Medulla oblongata (tissue), 1 donor: ENCODE results near the gene CLEC2A.
"Not testable (repeated sequence)": the region's sequence is repeated elsewhere in the genome, so short reads cannot be mapped to it uniquely, and the experiment has no call there.

Experiments
- DNase-seq: peaks from one replicate; pipeline ENCODE4 v3.0.0-alpha.2; 2015; ENCODE audit errors: extremely low spot score

The CLEC2A gene

DNA sequence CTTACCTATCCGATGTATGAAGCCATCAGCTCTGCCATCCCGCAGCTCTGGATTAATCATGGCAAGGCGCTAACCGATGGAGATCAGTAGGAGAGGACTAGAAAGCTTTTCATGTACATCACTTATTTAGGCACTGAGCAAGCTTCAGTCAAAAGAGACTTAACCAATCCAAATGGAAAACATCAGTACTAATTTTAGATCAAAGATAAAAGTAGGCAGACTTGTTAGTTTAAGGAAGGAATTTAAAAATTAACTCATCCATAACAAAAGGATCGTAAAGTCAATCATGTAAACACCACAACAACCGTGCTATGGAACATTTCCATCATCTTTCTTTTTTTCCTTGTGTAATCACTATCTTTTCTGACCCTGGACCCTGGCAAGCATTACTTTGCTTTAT lies at the start of gene CLEC2A:
CLEC2A (minus strand) TSS at position 101 of the 400 bp plus-strand sequence; CDS start at position 60, 41 bp downstream.
- DNase-seq: no peak

- DNase-seq: no peak
These were observed 48.0 kb upstream of the CLEC2A start for GRCh38 chr12:9980126-9980525.

- no peak for DNase-seq
These were observed 45.7 kb upstream of the CLEC2A start for GRCh38 chr12:9977916-9978315.

- DNase-seq: not testable (repeated sequence)
These were observed 44.5 kb upstream of the CLEC2A start for GRCh38 chr12:9976626-9977025.

DNA sequence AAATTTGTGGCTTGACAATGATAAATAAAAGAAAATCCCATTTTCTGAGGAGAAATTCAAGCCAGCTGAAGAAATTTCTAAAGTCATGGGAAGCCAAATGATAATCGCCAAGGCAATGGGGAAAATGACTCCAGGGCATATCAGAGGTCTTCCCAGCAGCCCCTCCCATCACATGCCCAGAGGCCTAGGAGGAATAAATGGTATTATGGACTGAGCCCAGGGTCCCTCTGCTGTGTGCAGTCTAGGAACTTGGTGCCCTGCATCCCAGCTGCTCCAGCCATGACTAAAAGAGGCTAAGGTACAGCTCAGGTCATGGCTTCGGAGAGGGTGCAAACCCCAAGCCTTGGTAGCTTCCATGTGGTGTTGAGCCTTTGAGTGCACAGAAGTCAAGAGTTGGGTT lies 43.4 kb upstream of the CLEC2A start:
- DNase-seq: no peak

- DNase-seq: not testable (repeated sequence)
These were observed 42.6 kb upstream of the CLEC2A start for GRCh38 chr12:9974731-9975130.

DNA sequence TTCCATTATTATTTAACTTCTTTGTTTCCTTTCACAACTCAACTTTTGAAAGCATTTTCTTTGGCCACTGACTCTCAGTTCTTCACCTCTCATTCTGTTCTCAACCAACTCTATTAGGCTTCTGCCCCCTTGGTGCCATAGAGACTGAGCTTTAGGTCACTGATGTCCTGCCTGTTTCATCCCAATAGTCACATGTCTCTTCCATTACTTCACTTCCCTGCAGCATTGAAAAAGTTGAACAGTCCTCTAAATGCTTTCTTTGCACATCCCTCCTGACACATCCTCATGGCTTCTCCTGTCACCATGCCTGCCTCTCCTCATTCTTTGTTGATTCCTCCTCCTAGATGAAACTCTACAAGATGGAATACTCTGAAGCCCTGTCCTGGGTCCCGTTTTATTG lies 41.8 kb upstream of the CLEC2A start:
- no peak for DNase-seq

- no peak for DNase-seq
These were observed 39.0 kb upstream of the CLEC2A start, which contains the start of gene CLEC12A for GRCh38 chr12:9971181-9971580. TSS of gene CLEC12A (plus strand) at chr12:9971409. CDS start at chr12:9971597, 188 bp downstream.

- DNase-seq: no peak
These were observed 37.5 kb upstream of the CLEC2A start for GRCh38 chr12:9969673-9970072.

DNA sequence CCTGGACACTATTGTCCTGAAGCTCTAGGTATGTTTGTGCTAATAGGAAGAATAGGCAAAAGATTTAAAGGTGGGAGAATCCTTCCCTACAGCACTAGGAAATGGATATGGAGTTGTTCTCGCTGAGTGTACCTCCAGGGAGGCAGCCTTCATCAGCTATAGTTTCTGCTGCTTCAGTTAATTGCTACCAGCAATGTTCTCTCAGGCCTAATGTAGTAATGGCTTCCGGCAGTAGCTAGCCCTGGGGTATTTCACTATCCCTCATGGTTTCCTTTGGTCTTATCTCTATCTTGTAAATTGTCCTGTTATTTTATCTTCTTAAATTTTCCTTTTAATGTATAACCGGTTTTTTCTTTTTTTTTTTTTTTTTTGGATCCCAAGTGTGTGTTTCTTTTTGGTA lies 29.7 kb upstream of the CLEC2A start:
- no peak for DNase-seq

DNA sequence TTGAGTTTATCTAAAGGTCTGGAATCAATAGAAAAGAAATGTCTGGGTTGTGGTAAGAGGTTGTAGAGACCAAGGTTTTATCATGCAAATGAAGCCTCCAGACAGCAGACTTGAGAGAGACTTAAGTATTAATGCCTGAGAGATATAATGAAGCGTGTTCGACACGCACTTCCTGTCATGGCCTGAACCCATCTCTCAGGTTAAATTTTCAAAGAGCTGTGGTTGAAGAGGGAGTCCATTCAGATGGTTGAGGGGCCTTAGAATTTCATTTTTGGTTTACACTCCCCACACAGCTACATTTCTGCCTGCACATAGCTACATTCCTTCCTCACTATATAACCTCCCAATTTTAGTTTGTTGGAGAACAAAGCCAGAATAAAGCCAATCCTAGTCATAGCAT lies 28.9 kb upstream of the CLEC2A start:
- no peak for DNase-seq

GRCh38 chr12:9960590-9960989 lies 28.4 kb upstream of the CLEC2A start:
- no peak for DNase-seq

DNA sequence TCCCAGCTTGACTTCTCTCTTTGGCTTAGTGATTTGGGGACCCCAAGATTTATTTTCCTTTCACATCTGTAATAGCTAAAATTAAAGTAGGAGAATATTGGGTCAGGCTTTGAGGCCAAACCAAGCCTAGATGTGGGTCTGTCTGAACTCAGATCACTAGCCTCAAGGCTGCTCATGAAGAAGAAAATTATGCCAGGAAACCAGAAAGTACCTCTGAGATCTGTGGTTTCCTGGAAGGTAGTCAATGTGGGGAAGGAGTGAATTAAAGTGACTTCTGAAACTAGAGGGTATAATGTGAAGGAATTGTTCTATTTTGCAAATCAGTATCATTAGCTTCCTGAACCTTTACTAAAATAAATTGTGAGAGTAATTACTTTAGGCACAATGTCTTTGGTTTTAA lies 25.7 kb upstream of the CLEC2A start:
- DNase-seq: no peak

DNA sequence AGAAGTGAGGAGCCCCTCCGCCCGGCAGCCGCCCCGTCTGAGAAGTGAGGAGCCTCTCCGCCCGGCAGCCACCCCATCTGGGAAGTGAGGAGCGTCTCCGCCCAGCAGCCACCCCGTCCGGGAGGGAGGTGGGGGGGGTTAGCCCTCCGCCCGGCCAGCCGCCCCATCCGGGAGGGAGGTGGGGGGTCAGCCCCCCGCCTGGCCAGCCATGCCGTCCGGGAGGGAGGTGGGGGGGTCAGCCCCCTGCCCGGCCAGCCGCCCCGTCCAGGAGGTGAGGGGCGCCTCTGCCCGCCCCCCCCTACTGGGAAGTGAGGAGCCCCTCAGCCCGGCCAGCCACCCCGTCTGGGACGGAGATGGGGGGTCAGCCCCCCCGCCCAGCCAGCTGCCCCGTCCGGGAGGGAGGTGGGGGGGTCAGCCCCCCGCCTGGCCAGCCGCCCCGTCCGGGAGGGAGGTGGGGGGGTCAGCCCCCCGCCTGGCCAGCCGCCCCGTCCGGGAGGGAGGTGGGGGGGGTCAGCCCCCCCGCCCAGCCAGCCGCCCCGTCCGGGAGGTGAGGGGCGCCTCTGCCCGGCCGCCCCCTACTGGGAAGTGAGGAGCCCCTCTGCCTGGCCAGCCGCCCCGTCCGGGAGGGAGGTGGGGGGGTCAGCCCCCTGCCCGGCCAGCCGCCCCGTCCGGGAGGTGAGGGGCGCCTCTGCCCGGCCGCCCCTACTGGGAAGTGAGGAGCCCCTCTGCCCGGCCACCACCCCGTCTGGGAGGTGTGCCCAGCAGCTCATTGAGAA lies 21.0 kb upstream of the CLEC2A start:
- DNase-seq: not testable (repeated sequence)

- no peak for DNase-seq
These were observed 19.0 kb upstream of the CLEC2A start for GRCh38 chr12:9951026-9951675.

- DNase-seq: peak; percentile 57
These were observed 16.6 kb upstream of the CLEC2A start for GRCh38 chr12:9948606-9949296.

DNA sequence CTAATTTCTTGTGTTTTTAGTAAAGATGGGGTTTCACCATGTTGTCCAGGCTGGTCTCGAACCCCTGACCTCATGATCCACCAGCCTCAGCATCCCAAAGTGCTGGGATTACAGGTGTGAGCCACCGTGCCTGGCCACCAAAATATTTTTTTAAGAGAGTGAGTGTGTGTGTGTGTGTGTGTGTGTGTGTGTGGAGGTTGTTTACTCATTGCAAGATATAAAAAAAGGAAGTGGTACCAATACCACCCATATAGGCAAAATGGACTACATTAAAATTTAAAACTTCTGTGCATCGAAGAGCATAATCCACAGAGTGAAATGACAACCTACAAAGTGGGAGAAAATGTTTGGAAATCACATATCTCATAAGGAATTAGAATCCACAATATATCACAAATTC lies 15.5 kb upstream of the CLEC2A start:
- DNase-seq: no peak

DNA sequence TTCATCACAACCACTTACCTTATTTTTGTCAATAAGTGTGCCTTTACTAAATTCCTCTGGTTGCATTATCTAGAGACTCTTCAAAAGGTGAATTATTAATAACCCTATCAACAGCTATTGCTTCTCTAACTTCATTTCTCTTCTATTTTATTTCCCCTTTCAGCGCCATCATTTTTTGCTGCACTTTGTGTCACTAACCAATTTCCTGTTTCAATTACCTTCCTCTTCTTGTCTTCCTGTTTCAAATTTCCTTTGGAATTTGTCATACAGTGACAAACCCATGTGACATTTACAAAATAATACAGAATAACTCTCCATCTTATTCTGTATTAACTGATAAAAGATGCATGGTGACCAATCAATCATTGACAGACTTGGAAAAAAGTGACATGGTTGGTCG lies 12.2 kb upstream of the CLEC2A start:
- DNase-seq: no peak

- no peak for DNase-seq
These were observed 11.1 kb upstream of the CLEC2A start for GRCh38 chr12:9943240-9943639.

GRCh38 chr12:9941838-9942237 lies 9.7 kb upstream of the CLEC2A start:
- no peak for DNase-seq

DNA sequence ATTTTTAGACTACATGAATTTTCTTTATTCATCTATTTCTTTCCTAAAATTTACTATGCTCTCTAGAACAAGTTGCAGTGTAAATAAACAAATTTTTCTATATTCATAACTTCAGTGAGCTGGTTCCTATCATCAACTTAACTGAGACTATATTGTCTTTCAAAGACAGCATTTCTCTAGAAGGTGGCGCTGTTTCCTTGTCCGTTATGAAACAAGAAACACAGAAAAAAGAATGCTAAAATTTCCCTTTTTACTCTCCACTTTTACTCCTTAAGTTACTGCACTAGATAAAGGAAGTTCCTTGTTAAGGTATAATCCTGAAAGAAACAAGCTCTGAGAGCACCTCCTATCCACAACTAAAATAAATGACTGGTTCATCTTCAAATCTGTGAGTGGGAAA lies 8.2 kb upstream of the CLEC2A start:
- peak; percentile 41 for DNase-seq

- no peak for DNase-seq
These were observed 4.4 kb upstream of the CLEC2A start for GRCh38 chr12:9936591-9936990.

- no peak for DNase-seq
These were observed 2.9 kb upstream of the CLEC2A start for GRCh38 chr12:9935026-9935425.
